Right lobe of liver (tissue), 6 donors: Measurements from ENCODE around the gene PARL. TPM values are rescaled to one million over a fixed set of nuclear protein-coding genes. Genes with fewer than 3 reads are reported as not detected.

Experiments
- ATAC-seq, 4 donors: fragments of 200-7000 bp; cut with Tn5 transposase; one replicate each; pipeline ENCODE4 v1.9.1; 2020; ENCODE audit warnings: mild to moderate bottlenecking in 4 of 4, moderate library complexity in 4 of 4
- DNase-seq, 3 donors: peaks; one replicate each; pipeline ENCODE4 v3.0.0-alpha.2; 2020
- H3K27ac ChIP-seq, 3 donors: fragments of 200-600 bp; one replicate each; pipeline ENCODE4 v1.8.0; 2022
- H3K27me3 ChIP-seq, 2 donors: fragments of 200-600 bp; one replicate each; pipeline ENCODE4 v1.8.0; 2022
- H3K36me3 ChIP-seq, 4 donors: fragments of 200-600 bp; sonication (generic) in 1 of 4; one replicate each; pipeline versions ENCODE4 v1.5.1 to v1.8.0; 2017 to 2022; ENCODE audit warnings: control low read depth in 1 of 4
- H3K4me1 ChIP-seq, 4 donors: fragments of 200-600 bp; sonication (generic) in 1 of 4; one replicate each; pipeline versions ENCODE4 v1.5.1 to v1.8.0; 2017 to 2022; ENCODE audit warnings: control low read depth in 1 of 4
- H3K4me3 ChIP-seq, 3 donors: fragments of 200-600 bp; one replicate each; pipeline ENCODE4 v1.8.0; 2022
- H3K9me3 ChIP-seq, 4 donors: fragments of 200-600 bp; sonication (generic) in 1 of 4; one replicate each; pipeline versions ENCODE4 v1.5.1 to v1.8.0; 2017 to 2022; ENCODE audit warnings: control low read depth in 1 of 4
- CTCF ChIP-seq, 4 donors: fragments of 200-600 bp in 3 of 4; fragments of 450-650 bp in 1 of 4; IDR thresholded peaks; one replicate each; pipeline versions ENCODE4 v1.5.1 to v1.8.0; 2016 to 2022; ENCODE audit warnings: antibody characterized with exemption in 4 of 4, mild to moderate bottlenecking in 2 of 4
- POLR2A ChIP-seq: fragments of 450-650 bp; IDR thresholded peaks from one replicate; pipeline ENCODE4 v1.6.1; 2017; ENCODE audit warnings: antibody characterized with exemption, mild to moderate bottlenecking
- WGBS: methylation state at CpG from one replicate; pipeline ENCODE4 v1.1.6; 2018; ENCODE audit warnings: low coverage, low lambda C conversion rate; ENCODE audit not compliant: insufficient coverage; ENCODE audit errors: missing lambda C conversion rate; 5-methylcytosine and 5-hydroxymethylcytosine counted together
- intact Hi-C, 2 donors: fragments of 100-400 bp; cut with DNase I; formaldehyde crosslinking; loops; one replicate each; pipeline versions ENCODE4 v1.11.2 to v1.14.1; 2022
- long read RNA-seq: library from polyadenylated mRNA; unstranded; transcript quantifications from one replicate; pipeline ENCODE4 v2.0.0, GENCODE V29; 2019
- total RNA-seq, 6 experiments: library from RNA; depleted of rRNA in 2 of 6; stranded (reverse); fragments of >200 nt in 2 of 6; fragmentation: NEBNext Ultra II Directional in 3 of 6; extraction: Animal tissue kit (Norgen Biotek cat#: 25700) in 3 of 6; gene quantifications; one replicate each; pipeline versions ENCODE4 v1.1.0 to v1.2.4, GENCODE V29; 2016 to 2023
- donor health status: DM: no; HTN: yes; CAD: no.
- donor health status: DM: no; HTN: no; CAD: no.
- donor health status: DM: no; HTN: no; CAD: no.
- donor health status: DM: no; HTN: yes; CAD: no.
- donor health status: DM: no; HTN: yes; CAD: no.

PARL gene, protein sequence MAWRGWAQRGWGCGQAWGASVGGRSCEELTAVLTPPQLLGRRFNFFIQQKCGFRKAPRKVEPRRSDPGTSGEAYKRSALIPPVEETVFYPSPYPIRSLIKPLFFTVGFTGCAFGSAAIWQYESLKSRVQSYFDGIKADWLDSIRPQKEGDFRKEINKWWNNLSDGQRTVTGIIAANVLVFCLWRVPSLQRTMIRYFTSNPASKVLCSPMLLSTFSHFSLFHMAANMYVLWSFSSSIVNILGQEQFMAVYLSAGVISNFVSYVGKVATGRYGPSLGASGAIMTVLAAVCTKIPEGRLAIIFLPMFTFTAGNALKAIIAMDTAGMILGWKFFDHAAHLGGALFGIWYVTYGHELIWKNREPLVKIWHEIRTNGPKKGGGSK
- total RNA-seq: 10 to 100 TPM; 23.7 to 29.0 (median 26.2) TPM
- long read RNA-seq, partial matches to known transcripts: 0 of 4 reads
- long read RNA-seq, other reads (novel, unspliced or antisense): 0 of 4 reads

DNA sequence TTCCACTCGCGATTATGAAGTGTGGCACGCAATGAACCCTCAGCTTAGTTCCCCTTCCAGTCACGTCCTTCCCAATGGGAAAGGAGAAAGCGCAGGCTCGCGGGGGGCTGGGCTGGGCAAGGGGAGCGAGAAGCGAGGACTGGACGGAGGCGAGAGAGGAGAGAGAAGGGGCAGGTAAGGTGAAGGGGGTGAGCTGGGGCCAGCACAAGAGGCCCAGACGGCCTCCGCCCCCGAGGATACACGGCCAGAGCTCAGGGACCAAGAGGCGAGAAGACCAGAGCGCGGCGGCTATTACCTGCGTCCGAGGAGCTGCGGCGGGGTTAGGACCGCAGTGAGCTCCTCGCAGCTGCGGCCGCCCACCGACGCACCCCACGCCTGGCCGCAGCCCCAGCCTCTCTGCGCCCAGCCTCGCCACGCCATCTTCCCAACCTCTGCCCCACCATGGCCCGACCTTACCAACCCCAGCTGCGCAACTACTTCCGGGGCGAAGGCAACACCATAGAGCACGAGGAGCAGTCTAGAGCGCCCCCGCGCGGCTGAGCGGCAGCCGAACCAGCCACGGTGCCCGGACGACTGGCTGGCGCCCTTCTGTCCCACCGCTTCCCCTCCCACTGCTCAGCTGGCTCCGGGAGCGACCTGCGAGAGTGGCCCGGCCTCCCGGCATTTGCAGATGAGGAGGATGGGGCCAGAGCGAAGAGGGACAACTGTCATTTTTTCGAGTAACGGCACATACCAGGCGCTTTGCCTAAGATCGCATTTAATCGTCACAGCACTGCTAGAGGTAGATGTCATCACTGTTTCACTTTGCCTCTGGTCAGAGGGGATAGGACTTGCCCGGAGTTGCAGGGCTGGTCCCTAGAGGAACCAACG is at the start of gene PARL:
PARL (minus strand) TSS at position 454 of the 870 bp plus-strand sequence; CDS start at position 420, 34 bp downstream.
- intact Hi-C loops: no loop called here
- Histone ChIP-seq H3K27ac (peak within 1 kb of the TSS; percentile 63 to 75 (median 69)), H3K36me3 (no peaks in the 10 kb centered on the region)

GRCh38 chr3:183933160-183933559 is 48.5 kb upstream of the PARL start:
- ATAC-seq: no peak
- H3K27me3 ChIP-seq: no peaks in the 10 kb centered on the region
- H3K27ac ChIP-seq: no peak overlapping the region
- TF ChIP-seq POLR2A (no peak), CTCF (IDR thresholded peaks at IDR 0.05) (no peak)
- DNase-seq: no peak
- intact Hi-C loops: no loop called here
- H3K9me3 ChIP-seq: no peaks in the 10 kb centered on the region
- H3K4me1 ChIP-seq: no peaks in the 10 kb centered on the region
- H3K4me3 ChIP-seq: no peak overlapping the region
- WGBS: 92% methylated on average over 3 of the region's 3 CpGs
- H3K36me3 ChIP-seq: peaks cover 0 to 1% (median 0%) of the 10 kb centered on the region in 4 donors

More for the DNA sequence above, at the start of gene PARL:
- TF ChIP-seq CTCF (IDR thresholded peaks at IDR 0.05): peak; percentile 94 to 97 (median 97)
- TF ChIP-seq POLR2A: peak; percentile 77
- no peaks in the 10 kb centered on the region for H3K27me3 ChIP-seq
- H3K4me1 ChIP-seq: peaks cover 0 to 9% (median 2%) of the 10 kb centered on the region in 4 donors
- peak within 1 kb of the TSS; percentile 79 to 100 (median 99) for H3K4me3 ChIP-seq
- WGBS: 1% methylated on average over 33 of the region's 63 CpGs
- ATAC-seq (peak; percentile 99 to 100 (median 100)), DNase-seq (peak; percentile 96 to 97 (median 97))
- H3K9me3 ChIP-seq: no peaks in the 10 kb centered on the region

- Histone ChIP-seq H3K27ac (no peak overlapping the region), H3K4me3 (no peak overlapping the region), H3K36me3 (peaks cover 0 to 1% (median 0%) of the 10 kb centered on the region in 4 donors), H3K4me1 (peaks cover 0 to 6% (median 0%) of the 10 kb centered on the region in 4 donors), H3K9me3 (no peaks in the 10 kb centered on the region), H3K27me3 (no peaks in the 10 kb centered on the region)
- 92% methylated on average over 2 of the region's 2 CpGs for WGBS
- ATAC-seq (no peak), DNase-seq (no peak)
- intact Hi-C loops: no loop called here
- no peak for TF ChIP-seq CTCF (IDR thresholded peaks at IDR 0.05)
- TF ChIP-seq POLR2A: no peak
Observed at GRCh38 chr3:183931881-183932280, 47.2 kb upstream of the PARL start.

DNA sequence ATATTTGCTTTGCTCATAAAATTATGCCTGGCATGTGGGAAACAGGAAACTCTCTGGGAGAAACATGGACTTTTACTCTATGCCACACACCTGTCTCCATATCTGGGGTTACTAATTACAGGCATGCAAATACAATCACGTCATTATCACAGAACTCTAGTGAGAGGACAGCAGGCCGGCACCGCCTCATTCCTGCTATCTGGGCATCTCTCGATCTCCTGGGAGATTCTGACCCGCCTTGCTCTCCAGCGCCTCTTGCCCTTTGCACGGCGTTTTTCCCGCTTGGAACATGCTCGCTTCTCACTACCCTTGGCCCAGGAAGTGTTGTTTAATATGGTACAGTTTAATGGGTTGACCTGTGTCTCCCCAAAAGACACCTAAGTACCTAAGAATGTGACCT is 45.4 kb upstream of the PARL start:
- Histone ChIP-seq H3K9me3 (no peaks in the 10 kb centered on the region), H3K4me1 (peaks cover 0 to 9% (median 0%) of the 10 kb centered on the region in 4 donors), H3K27me3 (no peaks in the 10 kb centered on the region), H3K4me3 (no peak overlapping the region), H3K36me3 (peaks cover 0 to 5% (median under 1%) of the 10 kb centered on the region in 4 donors), H3K27ac (no peak overlapping the region)
- intact Hi-C loops: no loop called here
- 82% methylated on average over 9 of the region's 10 CpGs for WGBS
- no peak for ATAC-seq
- TF ChIP-seq CTCF (IDR thresholded peaks at IDR 0.05) (no peak), POLR2A (no peak)
- no peak for DNase-seq
